Measurements from ENCODE around the gene SGTA. TPM values are rescaled to one million over a fixed set of nuclear protein-coding genes. Genes with fewer than 3 reads are reported as not detected.

The SGTA gene
- total RNA-seq, 3 donors from 2014 or later (not counting 1 experiment from before 2014, with no cell fraction given), result 35.2 to 38.1 (median 36.2) TPM

GRCh38 chr19:2791876-2792275, 8.8 kb upstream of the SGTA start:
- H3K27ac ChIP-seq (ENCODE audit: low read length), result no peak overlapping the region
- Mint-ChIP-seq H3K9me3 (no peaks in the 10 kb centered on the region), H3K27ac (no peak overlapping the region), H3K36me3 (no peaks in the 10 kb centered on the region), H3K27me3 (ENCODE audit: low read depth in 2 of 2) (no peaks in the 10 kb centered on the region), H3K4me1 (no peaks in the 10 kb centered on the region), H3K4me3 (no peak overlapping the region)
- H3K4me1 ChIP-seq (ENCODE audit: control insufficient read depth, insufficient read depth, low read length), result no peaks in the 10 kb centered on the region
- no peak for TF ChIP-seq CTCF (IDR thresholded peaks at IDR 0.05)
- 91% methylated on average over 16 of the region's 16 CpGs for WGBS (ENCODE audit: insufficient coverage)
- intact Hi-C loops (cut with micrococcal nuclease), result no loop called here
- H3K4me3 ChIP-seq (ENCODE audit: low read length), result no peak overlapping the region
- ATAC-seq (no peak), DNase-seq (no peak)
- no peaks in the 10 kb centered on the region for H3K27me3 ChIP-seq (ENCODE audit: control insufficient read depth, insufficient read depth, low read length)
- H3K9me3 ChIP-seq (ENCODE audit: control insufficient read depth, insufficient read depth, low read length), result no peaks in the 10 kb centered on the region
- peaks cover 9% of the 10 kb centered on the region for H3K36me3 ChIP-seq (ENCODE audit: control insufficient read depth, insufficient read depth, low read length)

- H3K4me3 Mint-ChIP-seq, result no peak overlapping the region
- Histone ChIP-seq H3K27ac (ENCODE audit: low read length) (no peak overlapping the region), H3K4me1 (ENCODE audit: control insufficient read depth, insufficient read depth, low read length) (no peaks in the 10 kb centered on the region), H3K9me3 (ENCODE audit: control insufficient read depth, insufficient read depth, low read length) (no peaks in the 10 kb centered on the region), H3K27me3 (ENCODE audit: control insufficient read depth, insufficient read depth, low read length) (no peaks in the 10 kb centered on the region), H3K4me3 (ENCODE audit: low read length) (no peak overlapping the region), H3K36me3 (ENCODE audit: control insufficient read depth, insufficient read depth, low read length) (peaks cover 9% of the 10 kb centered on the region)
- WGBS (ENCODE audit: insufficient coverage), result 91% methylated on average over 16 of the region's 16 CpGs
- intact Hi-C loops (cut with micrococcal nuclease), result no loop called here
- DNase-seq (no peak), ATAC-seq (no peak)
- TF ChIP-seq CTCF (IDR thresholded peaks at IDR 0.05), result no peak
- no peaks in the 10 kb centered on the region for H3K27me3 Mint-ChIP-seq (ENCODE audit: low read depth in 2 of 2)
- H3K4me1 Mint-ChIP-seq, result no peaks in the 10 kb centered on the region
- no peaks in the 10 kb centered on the region for H3K36me3 Mint-ChIP-seq
- no peaks in the 10 kb centered on the region for H3K9me3 Mint-ChIP-seq
- H3K27ac Mint-ChIP-seq, result no peak overlapping the region
These were observed 8.4 kb upstream of the SGTA start for GRCh38 chr19:2791440-2791839.

- intact Hi-C loops (cut with micrococcal nuclease), result no loop called here
- no peaks in the 10 kb centered on the region for H3K9me3 ChIP-seq (ENCODE audit: control insufficient read depth, insufficient read depth, low read length)
- 97% methylated on average over 32 of the region's 32 CpGs for WGBS (ENCODE audit: insufficient coverage)
- Mint-ChIP-seq H3K4me3 (no peak overlapping the region), H3K36me3 (no peaks in the 10 kb centered on the region), H3K27ac (no peak overlapping the region), H3K4me1 (peaks cover 3 to 5% of the 10 kb centered on the region in 2 donors), H3K27me3 (ENCODE audit: low read depth in 2 of 2) (no peaks in the 10 kb centered on the region), H3K9me3 (no peaks in the 10 kb centered on the region)
- no peaks in the 10 kb centered on the region for H3K27me3 ChIP-seq (ENCODE audit: control insufficient read depth, insufficient read depth, low read length)
- DNase-seq, result no peak
- TF ChIP-seq CTCF (IDR thresholded peaks at IDR 0.05), result no peak
- no peak overlapping the region for H3K4me3 ChIP-seq (ENCODE audit: low read length)
- H3K36me3 ChIP-seq (ENCODE audit: control insufficient read depth, insufficient read depth, low read length), result peaks cover 9% of the 10 kb centered on the region
- H3K4me1 ChIP-seq (ENCODE audit: control insufficient read depth, insufficient read depth, low read length), result peaks cover 6% of the 10 kb centered on the region
- ATAC-seq, result no peak
- H3K27ac ChIP-seq (ENCODE audit: low read length), result no peak overlapping the region
These were observed 7.6 kb upstream of the SGTA start for GRCh38 chr19:2790557-2791271.

- TF ChIP-seq CTCF (IDR thresholded peaks at IDR 0.05), result no peak
- peaks cover 8% of the 10 kb centered on the region for H3K4me1 ChIP-seq (ENCODE audit: control insufficient read depth, insufficient read depth, low read length)
- Mint-ChIP-seq H3K4me3 (no peak overlapping the region), H3K27me3 (ENCODE audit: low read depth in 2 of 2) (no peaks in the 10 kb centered on the region), H3K4me1 (peaks cover 6 to 7% of the 10 kb centered on the region in 2 donors), H3K36me3 (no peaks in the 10 kb centered on the region), H3K9me3 (no peaks in the 10 kb centered on the region), H3K27ac (no peak overlapping the region)
- WGBS (ENCODE audit: insufficient coverage), result 96% methylated on average over 14 of the region's 14 CpGs
- no peaks in the 10 kb centered on the region for H3K9me3 ChIP-seq (ENCODE audit: control insufficient read depth, insufficient read depth, low read length)
- intact Hi-C loops (cut with micrococcal nuclease), result no loop called here
- no peak overlapping the region for H3K27ac ChIP-seq (ENCODE audit: low read length)
- no peak for DNase-seq
- peaks cover 7% of the 10 kb centered on the region for H3K36me3 ChIP-seq (ENCODE audit: control insufficient read depth, insufficient read depth, low read length)
- no peaks in the 10 kb centered on the region for H3K27me3 ChIP-seq (ENCODE audit: control insufficient read depth, insufficient read depth, low read length)
- ATAC-seq, result no peak
- H3K4me3 ChIP-seq (ENCODE audit: low read length), result no peak overlapping the region
These were observed 7.1 kb upstream of the SGTA start for GRCh38 chr19:2790194-2790556.

Measured in natural killer cell (primary cell).